Measurements from ENCODE around the gene PLEKHA3. TPM values are rescaled to one million over a fixed set of nuclear protein-coding genes. Genes with fewer than 3 reads are reported as not detected.

The PLEKHA3 gene
- total RNA-seq: 7.7 TPM

DNA sequence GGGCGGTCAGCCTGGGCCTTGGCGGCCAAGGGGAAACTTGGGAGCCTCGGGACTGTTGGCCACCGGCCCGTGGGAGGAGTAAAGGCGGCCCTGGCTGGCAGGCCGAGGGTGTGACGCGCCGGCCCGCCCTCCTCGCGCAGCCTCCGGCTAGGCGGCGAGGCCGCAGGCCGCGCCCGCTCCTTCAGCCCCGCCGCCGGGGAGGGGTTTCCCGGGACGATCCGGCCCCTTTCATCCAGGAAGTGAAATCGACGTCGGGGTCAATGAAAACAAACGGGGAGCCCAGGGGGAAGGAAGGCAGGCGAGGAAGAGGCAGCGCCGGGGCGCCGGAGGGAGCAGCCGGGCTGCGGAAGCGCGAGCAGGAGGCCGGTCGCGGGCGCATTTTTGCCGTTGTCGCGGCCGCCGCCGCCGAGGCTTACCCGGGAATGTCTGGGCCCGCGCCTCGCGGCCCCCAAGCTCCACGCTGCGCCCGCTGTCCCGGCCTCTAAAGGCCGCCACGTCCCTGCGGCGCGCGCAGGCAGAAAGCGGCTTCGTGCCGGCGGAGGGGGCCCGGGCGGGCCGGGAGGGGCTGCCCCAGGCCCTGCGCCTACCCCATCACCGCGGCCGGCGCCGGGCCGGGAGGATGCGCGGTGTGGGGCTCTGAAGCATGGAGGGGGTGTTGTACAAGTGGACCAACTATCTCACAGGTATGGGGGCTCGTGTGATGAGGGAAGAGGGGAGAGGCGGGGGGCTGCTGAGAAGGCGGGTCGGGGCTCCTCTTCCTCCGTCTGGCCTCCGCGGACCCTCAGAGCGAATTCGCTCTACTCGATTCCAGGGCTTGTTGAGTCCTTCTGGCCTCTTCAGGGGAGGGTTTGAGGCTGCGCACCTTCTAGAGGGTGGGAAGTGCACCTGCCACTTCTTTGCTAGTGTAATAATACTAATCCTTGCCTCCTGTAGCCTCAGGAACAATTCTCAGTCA lies at the start of gene PLEKHA3:
Gene PLEKHA3, plus strand, starts transcription at position 231 of the 955 bp plus-strand sequence. Its CDS starts 413 bp downstream, at position 644.

DNA sequence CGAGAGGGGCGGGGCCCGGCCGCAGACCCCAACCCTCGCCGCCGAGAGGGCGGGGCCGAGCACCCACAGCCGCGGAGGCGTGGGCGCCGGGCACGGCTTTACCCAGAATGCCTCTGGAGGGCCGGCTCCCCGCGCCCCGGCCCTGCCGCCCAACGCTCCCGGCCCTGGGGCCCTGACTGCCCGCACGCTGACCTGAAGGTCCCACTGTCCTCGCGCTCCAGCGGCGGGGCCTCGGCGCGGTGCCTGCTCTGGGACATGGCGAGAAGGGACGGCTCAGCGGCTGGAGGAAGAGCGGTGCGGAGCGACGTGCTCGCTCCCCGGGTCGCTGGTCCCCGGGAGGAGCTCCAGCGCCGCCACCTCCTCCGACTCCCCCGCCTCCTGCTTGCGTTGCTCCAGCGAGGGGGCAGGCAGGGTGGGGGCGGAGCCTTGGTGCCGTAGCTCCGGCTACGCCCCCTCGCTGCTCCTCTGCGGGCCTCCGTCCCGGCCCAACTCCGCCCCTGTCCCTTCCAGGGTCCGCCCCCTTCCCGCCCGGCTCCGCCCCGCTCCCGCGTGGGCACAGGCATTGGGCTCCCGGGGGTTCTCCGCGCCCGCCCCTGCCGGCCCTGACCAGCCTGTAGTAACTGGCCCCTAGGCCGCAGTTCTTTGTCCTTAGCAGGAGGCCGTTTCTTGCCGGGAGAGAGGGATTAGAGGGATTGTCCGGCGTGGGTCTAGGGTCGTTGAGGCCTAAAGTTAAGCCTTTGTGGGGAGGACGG lies 29.3 kb upstream of the PLEKHA3 start, which contains the start of the genes PJVK and PRKRA:
Gene PJVK, plus strand, starts transcription at position 605 of the 752 bp plus-strand sequence. CDS start 2,032 bp downstream, outside the sequence.
Gene PRKRA, minus strand, starts transcription at position 402 of the 752 bp plus-strand sequence. Its CDS starts 145 bp downstream, at position 257.

DNA sequence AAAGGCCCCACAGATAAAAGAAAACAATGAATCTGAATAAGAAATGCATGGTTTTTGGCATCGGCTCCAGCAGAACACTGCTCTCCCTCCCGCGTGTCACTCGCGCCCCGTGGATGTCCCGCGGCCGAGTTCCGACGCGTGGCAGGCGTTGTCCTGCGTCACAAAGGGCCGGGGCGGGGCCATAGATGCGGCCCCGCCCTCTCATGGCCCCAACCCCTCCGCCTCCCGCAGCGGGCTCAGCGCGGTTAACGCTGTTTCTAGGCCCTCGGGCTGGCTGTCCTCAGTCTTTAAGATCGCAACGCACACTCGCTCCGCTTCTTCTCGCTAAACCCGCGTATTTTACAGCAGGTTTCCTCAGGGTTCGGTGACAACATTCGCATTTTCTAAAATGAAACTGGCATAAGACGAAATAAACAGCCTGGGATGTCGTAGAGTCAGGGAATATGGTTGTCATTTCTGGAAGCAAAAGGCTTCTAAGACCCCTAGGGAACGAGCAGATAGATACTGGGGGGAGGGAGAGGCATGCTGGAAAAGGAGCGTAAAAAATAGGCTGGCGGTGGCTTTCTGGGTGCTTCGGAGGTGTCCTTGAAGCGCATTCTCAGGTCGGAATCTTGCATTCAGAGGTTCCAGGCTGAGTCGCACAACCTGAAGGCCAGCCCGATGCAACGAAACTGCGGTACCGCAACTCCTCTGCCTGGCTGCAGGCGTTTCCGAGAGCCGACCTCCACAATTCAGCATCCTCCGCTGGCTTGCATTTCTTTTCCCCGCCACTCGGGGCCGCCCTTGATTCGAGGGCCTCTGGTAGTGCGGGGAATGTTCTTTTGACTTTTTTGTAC lies 1.6 kb upstream of the PLEKHA3 start, which contains the start of gene FKBP7:
Gene FKBP7, minus strand, starts transcription at position 162 of the 836 bp plus-strand sequence. Its CDS starts 101 bp downstream, at position 61.

Other genes starting within 250 kb of the PLEKHA3 start
- 93.0 TPM for gene PRKRA, start 29.3 kb upstream of the PLEKHA3 start, total RNA-seq
- 5.1 TPM for gene PJVK, start 29.1 kb upstream of the PLEKHA3 start, total RNA-seq
- 68.5 TPM for gene FKBP7, start 1.9 kb upstream of the PLEKHA3 start, total RNA-seq

Data from metanephros (tissue), 1 donor.